ENCODE results near the gene RAD51B.

Gene RAD51B

GRCh38 chr14:68682166-68683103 lies 862.9 kb downstream of the RAD51B start:
- Mint-ChIP-seq H3K9me3 (no peaks in the 10 kb centered on the region), H3K4me1 (ENCODE audit: low read depth in 2 of 2) (peaks cover 38 to 41% of the 10 kb centered on the region in 2 donors), H3K4me3 (peak overlapping the region; percentile 48 to 68), H3K27me3 (no peaks in the 10 kb centered on the region), H3K36me3 (ENCODE audit: insufficient read depth) (peaks cover 18% of the 10 kb centered on the region), H3K27ac (peak overlapping the region; percentile 96 to 97)
- ATAC-seq (replicated peaks) (no peak), DNase-seq (no peak)

- Mint-ChIP-seq H3K4me3 (peak overlapping the region; percentile 68 to 73), H3K4me1 (ENCODE audit: low read depth in 2 of 2) (peaks cover 38 to 41% of the 10 kb centered on the region in 2 donors)
- DNase-seq, result no peak
Observed at GRCh38 chr14:68683326-68683725, 863.7 kb downstream of the RAD51B start.

GRCh38 chr14:68684466-68685418 lies 865.2 kb downstream of the RAD51B start:
- H3K4me3 Mint-ChIP-seq, result peak overlapping the region; percentile 73 to 76
- DNase-seq, result no peak
- H3K36me3 Mint-ChIP-seq (ENCODE audit: insufficient read depth), result peaks cover 20% of the 10 kb centered on the region
- no peaks in the 10 kb centered on the region for H3K9me3 Mint-ChIP-seq
- H3K27me3 Mint-ChIP-seq, result no peaks in the 10 kb centered on the region
- H3K27ac Mint-ChIP-seq, result peak overlapping the region; percentile 96 to 97
- ATAC-seq (replicated peaks), result no peak
- H3K4me1 Mint-ChIP-seq (ENCODE audit: low read depth in 2 of 2), result peaks cover 42 to 44% of the 10 kb centered on the region in 2 donors

More at GRCh38 chr14:68683326-68683725, 863.7 kb downstream of the RAD51B start:
- peak overlapping the region; percentile 96 to 97 for H3K27ac Mint-ChIP-seq
- H3K27me3 Mint-ChIP-seq, result no peaks in the 10 kb centered on the region
- peaks cover 22% of the 10 kb centered on the region for H3K36me3 Mint-ChIP-seq (ENCODE audit: insufficient read depth)
- no peak for ATAC-seq (replicated peaks)
- H3K9me3 Mint-ChIP-seq, result no peaks in the 10 kb centered on the region

- Mint-ChIP-seq H3K27me3 (no peaks in the 10 kb centered on the region), H3K4me1 (ENCODE audit: low read depth in 2 of 2) (peaks cover 42 to 44% of the 10 kb centered on the region in 2 donors), H3K27ac (peak overlapping the region; percentile 96 to 97), H3K9me3 (no peaks in the 10 kb centered on the region), H3K4me3 (peak overlapping the region; percentile 73 to 76), H3K36me3 (ENCODE audit: insufficient read depth) (peaks cover 20% of the 10 kb centered on the region)
- DNase-seq (peak; percentile 73 to 79 (median 78)), ATAC-seq (replicated peaks) (peak; percentile 85)
Observed at GRCh38 chr14:68685419-68686204, 866.0 kb downstream of the RAD51B start.

GRCh38 chr14:68686205-68686465 lies 866.6 kb downstream of the RAD51B start:
- no peak for ATAC-seq (replicated peaks)
- Mint-ChIP-seq H3K36me3 (ENCODE audit: insufficient read depth) (peaks cover 20% of the 10 kb centered on the region), H3K27ac (peak overlapping the region; percentile 96 to 97), H3K27me3 (no peaks in the 10 kb centered on the region), H3K9me3 (no peaks in the 10 kb centered on the region), H3K4me3 (peak overlapping the region in 1 of 2 donors; percentile 73), H3K4me1 (ENCODE audit: low read depth in 2 of 2) (peaks cover 40 to 44% of the 10 kb centered on the region in 2 donors)
- no peak for DNase-seq

GRCh38 chr14:68686724-68687123 lies 867.1 kb downstream of the RAD51B start:
- H3K4me1 Mint-ChIP-seq (ENCODE audit: low read depth in 2 of 2), result peaks cover 40 to 44% of the 10 kb centered on the region in 2 donors
- ATAC-seq (replicated peaks), result no peak
- H3K36me3 Mint-ChIP-seq (ENCODE audit: insufficient read depth), result peaks cover 20% of the 10 kb centered on the region
- H3K27me3 Mint-ChIP-seq, result no peaks in the 10 kb centered on the region
- peak overlapping the region; percentile 96 to 97 for H3K27ac Mint-ChIP-seq
- no peaks in the 10 kb centered on the region for H3K9me3 Mint-ChIP-seq
- no peak for DNase-seq
- H3K4me3 Mint-ChIP-seq, result no peak overlapping the region

- no peak for DNase-seq
- Mint-ChIP-seq H3K36me3 (ENCODE audit: insufficient read depth) (peaks cover 20% of the 10 kb centered on the region), H3K27ac (peak overlapping the region in 1 of 2 donors; percentile 41), H3K4me1 (ENCODE audit: low read depth in 2 of 2) (peaks cover 38 to 44% of the 10 kb centered on the region in 2 donors), H3K9me3 (no peaks in the 10 kb centered on the region), H3K4me3 (no peak overlapping the region), H3K27me3 (no peaks in the 10 kb centered on the region)
- no peak for ATAC-seq (replicated peaks)
Observed at GRCh38 chr14:68687746-68688145, 868.2 kb downstream of the RAD51B start.

- Mint-ChIP-seq H3K27me3 (no peaks in the 10 kb centered on the region), H3K9me3 (no peaks in the 10 kb centered on the region), H3K27ac (peak overlapping the region; percentile 24 to 49), H3K4me3 (no peak overlapping the region), H3K4me1 (ENCODE audit: low read depth in 2 of 2) (peaks cover 32 to 49% of the 10 kb centered on the region in 2 donors), H3K36me3 (ENCODE audit: insufficient read depth) (peaks cover 20% of the 10 kb centered on the region)
- DNase-seq, result no peak
- no peak for ATAC-seq (replicated peaks)
Observed at GRCh38 chr14:68688872-68689371, 869.3 kb downstream of the RAD51B start.

GRCh38 chr14:68689511-68689910 lies 869.9 kb downstream of the RAD51B start:
- Mint-ChIP-seq H3K4me1 (ENCODE audit: low read depth in 2 of 2) (peaks cover 26 to 49% of the 10 kb centered on the region in 2 donors), H3K9me3 (no peaks in the 10 kb centered on the region), H3K36me3 (ENCODE audit: insufficient read depth) (peaks cover 20% of the 10 kb centered on the region), H3K27ac (peak overlapping the region; percentile 24 to 49), H3K27me3 (no peaks in the 10 kb centered on the region), H3K4me3 (no peak overlapping the region)
- ATAC-seq (replicated peaks) (no peak), DNase-seq (no peak)

- no peak for DNase-seq
- no peak for ATAC-seq (replicated peaks)
- H3K36me3 Mint-ChIP-seq (ENCODE audit: insufficient read depth), result peaks cover 12% of the 10 kb centered on the region
- no peak overlapping the region for H3K4me3 Mint-ChIP-seq
- peak overlapping the region; percentile 24 to 65 for H3K27ac Mint-ChIP-seq
- no peaks in the 10 kb centered on the region for H3K27me3 Mint-ChIP-seq
- H3K4me1 Mint-ChIP-seq (ENCODE audit: low read depth in 2 of 2), result peaks cover 24 to 49% of the 10 kb centered on the region in 2 donors
- H3K9me3 Mint-ChIP-seq, result no peaks in the 10 kb centered on the region
Observed at GRCh38 chr14:68690089-68690958, 870.7 kb downstream of the RAD51B start.

GRCh38 chr14:68691031-68691791 lies 871.6 kb downstream of the RAD51B start:
- Mint-ChIP-seq H3K9me3 (no peaks in the 10 kb centered on the region), H3K36me3 (ENCODE audit: insufficient read depth) (peaks cover 4% of the 10 kb centered on the region), H3K4me1 (ENCODE audit: low read depth in 2 of 2) (peaks cover 23 to 49% of the 10 kb centered on the region in 2 donors), H3K27ac (peak overlapping the region; percentile 45 to 65), H3K4me3 (no peak overlapping the region), H3K27me3 (no peaks in the 10 kb centered on the region)
- no peak for ATAC-seq (replicated peaks)
- no peak for DNase-seq

Data from effector memory CD8-positive, alpha-beta T cell (primary cell).